Measurements from ENCODE around the gene SGCA.

DNA sequence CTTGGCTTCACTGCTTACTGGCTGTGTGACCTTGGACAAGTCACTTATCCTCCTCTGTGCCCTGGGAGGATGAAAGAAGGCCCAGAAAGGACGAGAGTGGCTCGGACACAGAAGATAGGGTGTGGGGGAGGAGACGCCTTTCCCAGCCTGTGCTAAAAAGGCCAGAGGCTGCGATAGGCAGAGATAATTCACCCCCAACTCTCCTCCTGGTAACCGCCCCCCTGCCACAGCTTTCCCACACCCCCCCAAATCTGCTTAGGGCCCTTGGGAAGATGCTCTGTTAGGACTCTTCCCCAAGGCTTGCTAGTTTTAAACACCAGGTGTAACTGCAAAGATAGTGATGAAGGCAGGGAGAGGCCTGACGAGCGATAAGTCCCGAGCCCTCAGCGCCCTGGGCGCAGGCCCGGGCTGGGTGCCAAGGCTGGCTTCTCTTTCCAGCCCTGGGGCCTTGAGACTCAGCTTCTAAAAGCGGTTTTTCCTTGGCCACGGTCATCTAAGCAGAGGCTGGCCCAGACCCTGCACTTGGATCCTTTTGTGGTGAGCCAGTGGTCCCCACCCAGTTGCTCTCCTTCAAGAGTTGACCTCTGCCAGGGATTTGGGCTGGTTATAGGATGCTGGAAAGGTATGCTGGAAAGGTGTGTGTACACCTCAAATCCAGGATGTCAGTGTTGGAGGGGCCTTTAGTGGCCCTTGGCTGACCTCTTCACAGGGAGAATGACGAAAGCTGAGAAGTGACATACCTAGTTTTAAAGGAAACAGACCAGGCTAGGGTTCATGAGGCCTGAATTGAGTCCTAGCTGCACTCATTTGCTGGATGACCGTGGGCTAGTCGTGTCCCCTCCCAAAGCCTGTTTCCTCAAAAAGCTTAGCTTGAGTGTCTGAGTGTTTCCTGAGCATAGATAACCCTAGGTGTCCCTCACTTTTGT, 11.9 kb upstream of the SGCA start:
- TF ChIP-seq EZH2 (IDR thresholded peaks at IDR 0.05; ENCODE audit: low read depth, unreplicated experiment) (no peak), REST (IDR thresholded peaks at IDR 0.05; ENCODE audit: unreplicated experiment) (no peak), EZH2phosphoT487 (IDR thresholded peaks at IDR 0.05; ENCODE audit: unreplicated experiment) (no peak), STAT1 (IDR thresholded peaks at IDR 0.05; ENCODE audit: unreplicated experiment) (no peak), POLR2AphosphoS5 (IDR thresholded peaks at IDR 0.05; ENCODE audit: low read depth) (no peak), ZNF331 (CRISPR knock-in tag; IDR thresholded peaks at IDR 0.05; ENCODE audit: low read depth) (no peak), ZNF114 (CRISPR knock-in tag; IDR thresholded peaks at IDR 0.05) (no peak), CREB1 (CRISPR knock-in tag; IDR thresholded peaks at IDR 0.05; ENCODE audit: low read depth) (no peak), JUNB (IDR thresholded peaks at IDR 0.05; ENCODE audit: unreplicated experiment) (no peak)
- TF ChIP-seq, protein P1, sequence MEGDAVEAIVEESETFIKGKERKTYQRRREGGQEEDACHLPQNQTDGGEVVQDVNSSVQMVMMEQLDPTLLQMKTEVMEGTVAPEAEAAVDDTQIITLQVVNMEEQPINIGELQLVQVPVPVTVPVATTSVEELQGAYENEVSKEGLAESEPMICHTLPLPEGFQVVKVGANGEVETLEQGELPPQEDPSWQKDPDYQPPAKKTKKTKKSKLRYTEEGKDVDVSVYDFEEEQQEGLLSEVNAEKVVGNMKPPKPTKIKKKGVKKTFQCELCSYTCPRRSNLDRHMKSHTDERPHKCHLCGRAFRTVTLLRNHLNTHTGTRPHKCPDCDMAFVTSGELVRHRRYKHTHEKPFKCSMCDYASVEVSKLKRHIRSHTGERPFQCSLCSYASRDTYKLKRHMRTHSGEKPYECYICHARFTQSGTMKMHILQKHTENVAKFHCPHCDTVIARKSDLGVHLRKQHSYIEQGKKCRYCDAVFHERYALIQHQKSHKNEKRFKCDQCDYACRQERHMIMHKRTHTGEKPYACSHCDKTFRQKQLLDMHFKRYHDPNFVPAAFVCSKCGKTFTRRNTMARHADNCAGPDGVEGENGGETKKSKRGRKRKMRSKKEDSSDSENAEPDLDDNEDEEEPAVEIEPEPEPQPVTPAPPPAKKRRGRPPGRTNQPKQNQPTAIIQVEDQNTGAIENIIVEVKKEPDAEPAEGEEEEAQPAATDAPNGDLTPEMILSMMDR (conservative IDR thresholded peaks at IDR 0.05; ENCODE audit: low read depth in 2 of 2) = no peak
- TF ChIP-seq, protein P2, sequence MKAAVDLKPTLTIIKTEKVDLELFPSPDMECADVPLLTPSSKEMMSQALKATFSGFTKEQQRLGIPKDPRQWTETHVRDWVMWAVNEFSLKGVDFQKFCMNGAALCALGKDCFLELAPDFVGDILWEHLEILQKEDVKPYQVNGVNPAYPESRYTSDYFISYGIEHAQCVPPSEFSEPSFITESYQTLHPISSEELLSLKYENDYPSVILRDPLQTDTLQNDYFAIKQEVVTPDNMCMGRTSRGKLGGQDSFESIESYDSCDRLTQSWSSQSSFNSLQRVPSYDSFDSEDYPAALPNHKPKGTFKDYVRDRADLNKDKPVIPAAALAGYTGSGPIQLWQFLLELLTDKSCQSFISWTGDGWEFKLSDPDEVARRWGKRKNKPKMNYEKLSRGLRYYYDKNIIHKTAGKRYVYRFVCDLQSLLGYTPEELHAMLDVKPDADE (IDR thresholded peaks at IDR 0.05) = no peak

Data from GM23338 (cell line).